IMR-90 (cell line): ENCODE measurements around the gene ZSWIM8. TPM values are rescaled to one million over a fixed set of nuclear protein-coding genes. Genes with fewer than 3 reads are reported as not detected.
"Not testable (repeated sequence)": the region's sequence is repeated elsewhere in the genome, so short reads cannot be mapped to it uniquely, and the experiment has no call there.

Experiments used
- ATAC-seq: fragments of 200-7000 bp; cut with Tn5 transposase; 2 replicates; pipeline ENCODE4 v1.9.1; 2020; ENCODE audit warnings: low read depth, mild to moderate bottlenecking, moderate library complexity
- BruUV-seq: library from RNA; stranded (reverse); fragments of 400-500 nt; replicated peaks from 2 replicates; lab custom pipeline; 2021; lab: Mats Ljungman, UMichigan
- CTCF ChIA-PET: fragments of 300-600 bp; formaldehyde crosslinking; extraction: SDS; loops from one replicate; lab custom pipeline; 2021; ENCODE audit warnings: antibody characterized with exemption; lab: Yijun Ruan, JAX
- POLR2A ChIA-PET: fragments of 300-600 bp; sonication (Branson Sonifier 250); formaldehyde crosslinking; loops from one replicate; lab custom pipeline; 2022; ENCODE audit warnings: antibody characterized with exemption; ENCODE audit not compliant: unreplicated experiment; lab: Charles Lee
- DNase-seq: peaks from one replicate; pipeline ENCODE4 v3.0.0; 2013
- H2AFZ ChIP-seq: replicated peaks from 2 replicates; pipeline ENCODE3; 2013; ENCODE audit warnings: low read length, mild to moderate bottlenecking; ENCODE audit not compliant: poor library complexity
- H2AK5ac ChIP-seq: 2 replicates; pipeline ENCODE4 v1.6.1; 2013; ENCODE audit warnings: low read depth, low read length, inconsistent platforms
- H2AK9ac ChIP-seq: replicated peaks from 2 replicates; pipeline ENCODE3; 2013; ENCODE audit warnings: mild to moderate bottlenecking, low read depth, low read length, moderate library complexity; ENCODE audit not compliant: poor library complexity
- H2BK120ac ChIP-seq: 2 replicates; pipeline ENCODE4 v1.6.1; 2013; ENCODE audit warnings: low read depth, low read length, inconsistent platforms
- H2BK15ac ChIP-seq: 3 replicates; pipeline ENCODE4 v1.6.1; 2013; ENCODE audit warnings: low read depth, low read length, inconsistent platforms
- H2BK20ac ChIP-seq: 2 replicates; pipeline ENCODE4 v1.6.1; 2013; ENCODE audit warnings: low read depth, mild to moderate bottlenecking, inconsistent platforms, low read length, moderate library complexity
- H2BK5ac ChIP-seq: 2 replicates; pipeline ENCODE4 v1.6.1; 2013; ENCODE audit warnings: mild to moderate bottlenecking, low read depth, low read length, inconsistent platforms; ENCODE audit not compliant: poor library complexity, severe bottlenecking
- H3K14ac ChIP-seq: replicated peaks from 2 replicates; pipeline ENCODE4 v1.6.1; 2013; ENCODE audit warnings: low read depth, low read length, inconsistent platforms
- H3K18ac ChIP-seq: 2 replicates; pipeline ENCODE4 v1.6.1; 2013; ENCODE audit warnings: low read depth, low read length, control low read depth
- H3K23ac ChIP-seq: 2 replicates; pipeline ENCODE4 v1.6.1; 2013; ENCODE audit warnings: low read depth, low read length, inconsistent platforms
- H3K27ac ChIP-seq: 2 replicates; pipeline ENCODE4 v1.5.1; 2013; ENCODE audit warnings: mild to moderate bottlenecking, control low read depth, low read length; ENCODE audit not compliant: insufficient read depth
- H3K27me3 ChIP-seq: 2 replicates; pipeline ENCODE4 v1.6.1; 2013; ENCODE audit warnings: low read length; ENCODE audit not compliant: control insufficient read depth, insufficient read depth
- H3K36me3 ChIP-seq: 2 replicates; pipeline ENCODE4 v1.6.1; 2013; ENCODE audit warnings: low read length, mixed read lengths; ENCODE audit not compliant: control insufficient read depth, insufficient read depth
- H3K4ac ChIP-seq: 2 replicates; pipeline ENCODE4 v1.6.1; 2013; ENCODE audit warnings: low read depth, low read length, inconsistent platforms
- H3K4me1 ChIP-seq: 2 replicates; pipeline ENCODE4 v1.6.1; 2013; ENCODE audit warnings: low read length, mixed read lengths; ENCODE audit not compliant: control insufficient read depth, insufficient read depth
- H3K4me2 ChIP-seq: 2 replicates; pipeline ENCODE4 v1.6.1; 2013; ENCODE audit warnings: low read depth, mild to moderate bottlenecking, control low read depth, low read length, moderate library complexity
- H3K4me3 ChIP-seq: 2 replicates; pipeline ENCODE4 v1.5.1; 2013; ENCODE audit warnings: low read depth, mild to moderate bottlenecking, control low read depth, low read length, moderate library complexity; ENCODE audit not compliant: insufficient read depth
- H3K56ac ChIP-seq: 2 replicates; pipeline ENCODE4 v1.6.1; 2013; ENCODE audit warnings: low read length, inconsistent platforms; ENCODE audit not compliant: insufficient read depth; ENCODE audit errors: extremely low read depth
- H3K79me1 ChIP-seq, 2 experiments: 2 replicates each; pipeline ENCODE4 v1.6.1; 2013; ENCODE audit warnings: low read length in 2 of 2, inconsistent platforms in 1 of 2, low read depth in 1 of 2
- H3K9ac ChIP-seq: 2 replicates; pipeline ENCODE4 v1.6.1; 2013; ENCODE audit warnings: low read depth, low read length, control low read depth
- H3K9me1 ChIP-seq: 2 replicates; pipeline ENCODE4 v1.6.1; 2013; ENCODE audit warnings: low read length, inconsistent platforms; ENCODE audit not compliant: insufficient read depth
- H3K9me3 ChIP-seq: 2 replicates; pipeline ENCODE4 v1.6.1; 2013; ENCODE audit warnings: low read length; ENCODE audit not compliant: control insufficient read depth, insufficient read depth
- H4K20me1 ChIP-seq: 2 replicates; pipeline ENCODE4 v1.6.1; 2013; ENCODE audit warnings: low read length, inconsistent platforms; ENCODE audit not compliant: insufficient read depth
- H4K5ac ChIP-seq: 2 replicates; pipeline ENCODE4 v1.6.1; 2013; ENCODE audit warnings: mild to moderate bottlenecking, low read depth, low read length, control low read depth
- H4K8ac ChIP-seq, 2 experiments: 2 replicates each; pipeline ENCODE4 v1.6.1; 2013; ENCODE audit warnings: low read depth in 2 of 2, low read length in 2 of 2, control low read depth in 1 of 2, inconsistent platforms in 1 of 2
- H4K91ac ChIP-seq: 2 replicates; pipeline ENCODE4 v1.6.1; 2013; ENCODE audit warnings: low read depth, low read length, inconsistent platforms; ENCODE audit not compliant: insufficient read depth
- CEBPB ChIP-seq: IDR thresholded peaks from 2 replicates; pipeline ENCODE4 v1.6.1; 2012; ENCODE audit warnings: low read depth, low read length, improper control_type of control experiment
- MXI1 ChIP-seq: IDR thresholded peaks from 2 replicates; pipeline ENCODE4 v1.6.1; 2012; ENCODE audit warnings: low read depth, mild to moderate bottlenecking, low read length, moderate library complexity, borderline replicate concordance
- WGBS, 2 experiments: methylation state at CpG; one replicate each; pipeline versions ENCODE4 v1.1.5 to v1.1.7; 2013; ENCODE audit warnings: missing lambda C conversion rate in 2 of 2; ENCODE audit not compliant: insufficient read length in 1 of 2; ENCODE audit errors: extremely low coverage in 2 of 2; 5-methylcytosine and 5-hydroxymethylcytosine counted together
- dilution Hi-C: fragments of 300-500 bp; cut with HindIII; formaldehyde crosslinking; loops from one replicate; pipeline ENCODE4 v1.14.3; 2018; ENCODE audit warnings: low sequenced_read_pairs; ENCODE audit not compliant: unreplicated experiment
- in situ Hi-C: fragments of 300-500 bp; cut with MboI; formaldehyde crosslinking; loops from 3 replicates; pipeline ENCODE4 v1.14.3; 2019; ENCODE audit warnings: low sequenced_read_pairs, inconsistent platforms, mixed read lengths
- intact Hi-C: fragments of 100-400 bp; cut with micrococcal nuclease; formaldehyde crosslinking; loops from 2 replicates; pipeline ENCODE4 v1.10.0; 2022
- polyA plus RNA-seq, 3 experiments: library from polyadenylated mRNA; depleted of rRNA; stranded (reverse); fragments of >200 nt; gene quantifications; 2 replicates each; pipeline ENCODE4 v1.2.3, GENCODE V29; 2012; ENCODE audit warnings: low replicate concordance in 1 of 3
- total RNA-seq: library from RNA; depleted of rRNA; stranded (reverse); fragments of >200 nt; gene quantifications from 2 replicates; pipeline ENCODE4 v1.2.3, GENCODE V29; 2012

The ZSWIM8 gene
- total and polyA plus RNA-seq, 2 of the 4 experiments (the other 2 are of a cell fraction), result 16.8 to 103 TPM

- Histone ChIP-seq H3K27me3 (no peaks in the 10 kb centered on the region), H4K20me1 (peaks cover 37% of the 10 kb centered on the region), H3K79me1 (peaks cover 14 to 60% of the 10 kb centered on the region in 2 experiments), H3K9me1 (peaks cover 13% of the 10 kb centered on the region; the same call in 1 of the 2 replicates), H3K4ac (0 out of 2 replicates have a peak overlapping the region, but pooled peaks have one; percentile 48), H3K4me2 (peak overlapping the region; percentile 98), H2BK5ac (no peak overlapping the region), H4K91ac (no peak overlapping the region), H3K4me3 (peak overlapping the region; percentile 57), H3K4me1 (peaks cover 3% of the 10 kb centered on the region; the same call in 1 of the 2 replicates), H2BK20ac (no peak overlapping the region), H3K9ac (peak overlapping the region; percentile 77), H4K8ac (no peak overlapping the region), H3K56ac (peak overlapping the region; percentile 32; the same call in 1 of the 2 replicates), H3K18ac (no peak overlapping the region), H3K36me3 (peaks cover 26% of the 10 kb centered on the region), H3K14ac (peak overlapping the region; percentile 42), H2AK5ac (no peak overlapping the region), H3K23ac (peak overlapping the region; percentile 87), H4K5ac (no peak overlapping the region), H2AFZ (no peak overlapping the region), H2AK9ac (peak overlapping the region; percentile 96), H2BK120ac (no peak overlapping the region), H2BK15ac (no peak overlapping the region), H3K9me3 (no peaks in the 10 kb centered on the region), H3K27ac (peak overlapping the region; percentile 24)
- ChIA-PET CTCF (interaction anchor here (1.2 kb wide), 1 partner anchor 93 kb away, joined by 4 read pairs; no protein-coding TSS in a partner anchor), POLR2A (interaction anchor here (1.0 kb wide), 1 partner anchor 15 kb away, joined by 4 read pairs; a partner anchor contains a TSS)
- TF ChIP-seq MXI1, result no peak
- no peak for TF ChIP-seq CEBPB
- no TSS peak for BruUV-seq
- in situ Hi-C loops, result no loop called here
- intact Hi-C loops, result no loop called here
- dilution Hi-C loops, result no loop called here
- WGBS, 2 experiments, result no CpG with 5 or more reads among the region's 2 CpGs
- no peak for DNase-seq
- no peak for ATAC-seq
Observed at GRCh38 chr10:73786512-73786885, 1.1 kb downstream of the ZSWIM8 start.

DNA sequence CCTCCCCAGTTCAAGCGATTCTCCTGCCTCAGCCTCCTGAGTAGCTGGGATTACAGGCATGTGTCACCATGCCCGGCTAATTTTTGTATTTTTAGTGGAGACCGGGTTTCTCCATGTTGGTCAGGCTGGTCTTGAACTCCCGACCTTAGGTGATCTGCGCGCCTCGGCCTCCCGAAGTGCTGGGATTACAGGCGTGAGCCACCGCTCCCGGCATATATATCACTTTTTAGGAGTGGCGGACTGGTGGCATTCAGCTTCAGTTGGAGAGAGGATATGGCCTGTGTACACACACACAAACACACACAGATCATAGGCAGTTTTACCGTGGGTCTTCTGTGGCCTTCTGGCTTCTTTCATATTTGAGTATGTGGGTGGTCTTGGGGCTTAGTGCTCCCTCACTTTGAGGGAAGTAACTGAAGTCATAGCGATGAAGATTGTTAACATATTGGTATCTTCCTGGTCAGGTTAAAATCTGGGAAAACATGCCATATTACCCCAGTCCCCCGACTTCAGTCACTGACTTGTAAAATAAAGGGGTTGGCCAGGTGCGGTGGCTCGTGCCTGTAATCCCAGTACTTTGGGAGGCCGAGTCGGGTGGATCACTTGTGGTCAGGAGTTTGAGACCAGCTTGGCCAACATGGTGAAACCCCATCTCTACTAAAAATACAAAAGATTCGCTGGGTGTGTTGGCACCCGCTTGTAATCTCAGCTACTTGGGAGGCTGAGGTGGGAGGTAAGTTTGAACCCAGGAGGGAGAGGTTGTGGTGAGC, 1.8 kb downstream of the ZSWIM8 start:
- H3K56ac ChIP-seq, H4K8ac ChIP-seq, POLR2A ChIA-PET, DNase-seq, H3K9ac ChIP-seq, H3K4me1 ChIP-seq, H3K18ac ChIP-seq, H3K4me3 ChIP-seq, H3K27me3 ChIP-seq, H2BK20ac ChIP-seq, H3K9me3 ChIP-seq, H2BK120ac ChIP-seq, intact Hi-C loops, H2AK9ac ChIP-seq, H2BK5ac ChIP-seq, H2AFZ ChIP-seq, H4K5ac ChIP-seq, H3K27ac ChIP-seq, in situ Hi-C loops, H2AK5ac ChIP-seq, H4K91ac ChIP-seq, dilution Hi-C loops, BruUV-seq, ATAC-seq, H2BK15ac ChIP-seq, H3K14ac ChIP-seq, H3K4ac ChIP-seq: not testable (repeated sequence)
- peak overlapping the region; percentile 59; the same call in 1 of the 2 replicates for H3K23ac ChIP-seq
- peaks cover 14 to 55% of the 10 kb centered on the region in 2 experiments for H3K79me1 ChIP-seq
- WGBS, 2 experiments, result 97% methylated on average over 4 of the region's 21 CpGs; no CpG with 5 or more reads in 1 of the 2 experiments
- peaks cover 13% of the 10 kb centered on the region; the same call in 1 of the 2 replicates for H3K9me1 ChIP-seq
- peaks cover 33% of the 10 kb centered on the region for H3K36me3 ChIP-seq
- H4K20me1 ChIP-seq, result peaks cover 37% of the 10 kb centered on the region
- CTCF ChIA-PET, result interaction anchor here (1.2 kb wide), 1 partner anchor 92 kb away, joined by 4 read pairs; no protein-coding TSS in a partner anchor
- peak overlapping the region; percentile 47; the same call in 1 of the 2 replicates for H3K4me2 ChIP-seq
